Smooth muscle cell (in vitro differentiated cells): Measurements from ENCODE around the gene EIF2B4. TPM values are rescaled to one million over a fixed set of nuclear protein-coding genes. Genes with fewer than 3 reads are reported as not detected.

Experiments used
- DNase-seq: peaks from one replicate; lab custom pipeline; 2025; ENCODE audit not compliant: unreplicated experiment; lab: John Stamatoyannopoulos, UW
- H2AFZ ChIP-seq: fragments of 200-600 bp; sonication (generic); 2 replicates; pipeline ENCODE4 v1.6.0; 2016; ENCODE audit warnings: antibody characterized with exemption, low read depth, mild to moderate bottlenecking
- H3F3A ChIP-seq: fragments of 200-600 bp; sonication (generic); 2 replicates; pipeline ENCODE4 v1.6.0; 2017; ENCODE audit warnings: antibody characterized with exemption, low read depth
- H3K27ac ChIP-seq: fragments of 200-600 bp; sonication (generic); 2 replicates; pipeline ENCODE4 v1.5.1; 2016; ENCODE audit warnings: low read depth, mild to moderate bottlenecking
- H3K27me3 ChIP-seq: fragments of 200-600 bp; sonication (generic); 2 replicates; pipeline ENCODE4 v1.6.1; 2016; ENCODE audit warnings: low read depth, mild to moderate bottlenecking
- H3K36me3 ChIP-seq: fragments of 200-600 bp; sonication (generic); 2 replicates; pipeline ENCODE4 v1.5.1; 2016; ENCODE audit warnings: low read depth
- H3K4me1 ChIP-seq: fragments of 200-600 bp; sonication (generic); 2 replicates; pipeline ENCODE4 v1.5.1; 2016; ENCODE audit warnings: low read depth
- H3K4me2 ChIP-seq: fragments of 200-600 bp; sonication (generic); 2 replicates; pipeline ENCODE4 v1.6.0; 2016; ENCODE audit warnings: mild to moderate bottlenecking
- H3K4me3 ChIP-seq: fragments of 200-600 bp; sonication (generic); 2 replicates; pipeline ENCODE4 v1.5.1; 2016; ENCODE audit warnings: mild to moderate bottlenecking
- H3K79me2 ChIP-seq: fragments of 200-600 bp; sonication (generic); 2 replicates; pipeline ENCODE4 v1.6.0; 2016; ENCODE audit warnings: low read depth, mild to moderate bottlenecking
- H3K9ac ChIP-seq: fragments of 200-600 bp; sonication (generic); 2 replicates; pipeline ENCODE4 v1.6.0; 2016; ENCODE audit warnings: low read depth
- H3K9me3 ChIP-seq: fragments of 200-600 bp; sonication (generic); replicated peaks from 2 replicates; pipeline ENCODE4 v1.5.1; 2016; ENCODE audit warnings: low read depth
- H4K20me1 ChIP-seq: fragments of 200-600 bp; sonication (generic); 2 replicates; pipeline ENCODE4 v1.6.0; 2016; ENCODE audit warnings: low read depth
- CTCF ChIP-seq: fragments of 200-600 bp; sonication (generic); IDR thresholded peaks from 2 replicates; pipeline ENCODE4 v1.5.1; 2017; ENCODE audit warnings: borderline replicate concordance, mild to moderate bottlenecking, antibody characterized with exemption; ENCODE audit not compliant: insufficient read depth, poor library complexity, severe bottlenecking
- WGBS: methylation state at CpG from one replicate; pipeline ENCODE4 v1.1.7; 2016; ENCODE audit warnings: low lambda C conversion rate; 5-methylcytosine and 5-hydroxymethylcytosine counted together
- polyA plus RNA-seq: library from polyadenylated mRNA; unstranded; fragments of >200 nt; fragmentation: Nextera tagmentation; extraction: Ambion mirVana; gene quantifications from 2 replicates; pipeline ENCODE4 v1.2.1, GENCODE V29; 2016
- total RNA-seq: library from RNA; depleted of rRNA; stranded (reverse); fragments of >200 nt; gene quantifications from 2 replicates; pipeline ENCODE4 v1.2.3, GENCODE V29; 2014

The EIF2B4 gene
- total and polyA plus RNA-seq, 2 experiments from 2014 or later = 36.4 to 70.2 TPM

GRCh38 chr2:27378096-27378808 is 8.1 kb upstream of the EIF2B4 start:
- Histone ChIP-seq H3F3A (peaks cover 3% of the 10 kb centered on the region), H3K27ac (peak overlapping the region; percentile 19), H3K4me2 (no peak overlapping the region), H3K36me3 (no peaks in the 10 kb centered on the region), H3K27me3 (no peaks in the 10 kb centered on the region), H3K4me1 (peaks cover 7% of the 10 kb centered on the region), H3K9me3 (no peaks in the 10 kb centered on the region), H3K4me3 (no peak overlapping the region), H3K79me2 (peaks cover 19% of the 10 kb centered on the region), H3K9ac (no peak overlapping the region), H2AFZ (no peak overlapping the region), H4K20me1 (no peaks in the 10 kb centered on the region)
- DNase-seq = no peak
- peak; percentile 6 for TF ChIP-seq CTCF
- WGBS = 97% methylated on average over 22 of the region's 29 CpGs

- H3K79me2 ChIP-seq = peaks cover 21% of the 10 kb centered on the region
Observed at GRCh38 chr2:27377618-27378095, 7.5 kb upstream of the EIF2B4 start.

GRCh38 chr2:27376866-27377617 is 6.9 kb upstream of the EIF2B4 start:
- H3K4me2 ChIP-seq = no peak overlapping the region
- WGBS = 91% methylated on average over 10 of the region's 10 CpGs
- no peak for DNase-seq
- H3F3A ChIP-seq = peaks cover 3% of the 10 kb centered on the region
- no peaks in the 10 kb centered on the region for H3K27me3 ChIP-seq
- peaks cover 7% of the 10 kb centered on the region for H3K4me1 ChIP-seq
- H3K79me2 ChIP-seq = peaks cover 27% of the 10 kb centered on the region
- H3K9ac ChIP-seq = no peak overlapping the region
- no peak overlapping the region for H2AFZ ChIP-seq
- TF ChIP-seq CTCF = no peak
- no peak overlapping the region for H3K27ac ChIP-seq
- H4K20me1 ChIP-seq = peaks cover 4% of the 10 kb centered on the region
- no peak overlapping the region for H3K4me3 ChIP-seq
- no peaks in the 10 kb centered on the region for H3K9me3 ChIP-seq
- no peaks in the 10 kb centered on the region for H3K36me3 ChIP-seq

More at GRCh38 chr2:27377618-27378095, 7.5 kb upstream of the EIF2B4 start:
- peak overlapping the region; percentile 19 for H3K27ac ChIP-seq
- H3F3A ChIP-seq = peaks cover 3% of the 10 kb centered on the region
- no peak for TF ChIP-seq CTCF
- 94% methylated on average over 18 of the region's 18 CpGs for WGBS
- DNase-seq = no peak
- no peaks in the 10 kb centered on the region for H4K20me1 ChIP-seq
- H3K9me3 ChIP-seq = no peaks in the 10 kb centered on the region
- no peaks in the 10 kb centered on the region for H3K27me3 ChIP-seq
- no peak overlapping the region for H3K4me2 ChIP-seq
- H2AFZ ChIP-seq = no peak overlapping the region
- no peaks in the 10 kb centered on the region for H3K36me3 ChIP-seq
- no peak overlapping the region for H3K4me3 ChIP-seq
- peaks cover 7% of the 10 kb centered on the region for H3K4me1 ChIP-seq
- H3K9ac ChIP-seq = no peak overlapping the region
